ENCODE measurements around the gene APOBR. TPM values are rescaled to one million over a fixed set of nuclear protein-coding genes. Genes with fewer than 3 reads are reported as not detected.

Gene APOBR
- total RNA-seq, 1 donor from 2014 or later = 2.5 TPM

GRCh38 chr16:28501258-28502232 is 7.1 kb downstream of the APOBR start:
- DNase-seq (ENCODE audit: extremely low spot score in 2 of 2) = no peak
- intact Hi-C loops (cut with DNase I) = no loop called here
- Histone ChIP-seq H3K4me3 (no peak overlapping the region), H3K27ac (no peak overlapping the region), H3K36me3 (no peaks in the 10 kb centered on the region), H3K27me3 (no peaks in the 10 kb centered on the region), H3K4me1 (no peaks in the 10 kb centered on the region), H3K9me3 (no peaks in the 10 kb centered on the region)
- TF ChIP-seq POLR2A (IDR thresholded peaks at IDR 0.05) (no peak), POLR2AphosphoS5 (IDR thresholded peaks at IDR 0.05; ENCODE audit: insufficient read depth in 1 of 2, low read depth in 1 of 2) (no peak)
- TF ChIP-seq, protein P1, sequence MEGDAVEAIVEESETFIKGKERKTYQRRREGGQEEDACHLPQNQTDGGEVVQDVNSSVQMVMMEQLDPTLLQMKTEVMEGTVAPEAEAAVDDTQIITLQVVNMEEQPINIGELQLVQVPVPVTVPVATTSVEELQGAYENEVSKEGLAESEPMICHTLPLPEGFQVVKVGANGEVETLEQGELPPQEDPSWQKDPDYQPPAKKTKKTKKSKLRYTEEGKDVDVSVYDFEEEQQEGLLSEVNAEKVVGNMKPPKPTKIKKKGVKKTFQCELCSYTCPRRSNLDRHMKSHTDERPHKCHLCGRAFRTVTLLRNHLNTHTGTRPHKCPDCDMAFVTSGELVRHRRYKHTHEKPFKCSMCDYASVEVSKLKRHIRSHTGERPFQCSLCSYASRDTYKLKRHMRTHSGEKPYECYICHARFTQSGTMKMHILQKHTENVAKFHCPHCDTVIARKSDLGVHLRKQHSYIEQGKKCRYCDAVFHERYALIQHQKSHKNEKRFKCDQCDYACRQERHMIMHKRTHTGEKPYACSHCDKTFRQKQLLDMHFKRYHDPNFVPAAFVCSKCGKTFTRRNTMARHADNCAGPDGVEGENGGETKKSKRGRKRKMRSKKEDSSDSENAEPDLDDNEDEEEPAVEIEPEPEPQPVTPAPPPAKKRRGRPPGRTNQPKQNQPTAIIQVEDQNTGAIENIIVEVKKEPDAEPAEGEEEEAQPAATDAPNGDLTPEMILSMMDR (IDR thresholded peaks at IDR 0.05) = no peak

- Histone ChIP-seq H3K27me3 (no peaks in the 10 kb centered on the region), H3K9me3 (no peaks in the 10 kb centered on the region), H3K4me1 (no peaks in the 10 kb centered on the region), H3K36me3 (no peaks in the 10 kb centered on the region), H3K4me3 (no peak overlapping the region), H3K27ac (no peak overlapping the region)
- intact Hi-C loops (cut with DNase I) = no loop called here
- no peak for DNase-seq (ENCODE audit: extremely low spot score in 2 of 2)
- TF ChIP-seq POLR2AphosphoS5 (IDR thresholded peaks at IDR 0.05; ENCODE audit: insufficient read depth in 1 of 2, low read depth in 1 of 2) (no peak), POLR2A (IDR thresholded peaks at IDR 0.05) (no peak)
- TF ChIP-seq, protein P1 (IDR thresholded peaks at IDR 0.05) = no peak
Observed at GRCh38 chr16:28502290-28502689, 7.8 kb downstream of the APOBR start.

GRCh38 chr16:28503470-28504259 is 9.2 kb downstream of the APOBR start:
- H3K4me3 ChIP-seq = no peak overlapping the region
- no peak overlapping the region for H3K27ac ChIP-seq
- intact Hi-C loops (cut with DNase I) = no loop called here
- H3K9me3 ChIP-seq = no peaks in the 10 kb centered on the region
- H3K36me3 ChIP-seq = no peaks in the 10 kb centered on the region
- no peak for DNase-seq (ENCODE audit: extremely low spot score in 2 of 2)
- TF ChIP-seq, protein P1 (IDR thresholded peaks at IDR 0.05) = no peak
- TF ChIP-seq POLR2AphosphoS5 (IDR thresholded peaks at IDR 0.05; ENCODE audit: insufficient read depth in 1 of 2, low read depth in 1 of 2) (no peak), POLR2A (IDR thresholded peaks at IDR 0.05) (no peak)
- H3K27me3 ChIP-seq = no peaks in the 10 kb centered on the region
- H3K4me1 ChIP-seq = no peaks in the 10 kb centered on the region

- H3K27me3 ChIP-seq = no peaks in the 10 kb centered on the region
- H3K4me3 ChIP-seq = no peak overlapping the region
- TF ChIP-seq POLR2AphosphoS5 (IDR thresholded peaks at IDR 0.05; ENCODE audit: insufficient read depth in 1 of 2, low read depth in 1 of 2) = no peak
- TF ChIP-seq, protein P1 (IDR thresholded peaks at IDR 0.05) = no peak
- no peak for TF ChIP-seq POLR2A (IDR thresholded peaks at IDR 0.05)
- no peak for DNase-seq (ENCODE audit: extremely low spot score in 2 of 2)
- H3K4me1 ChIP-seq = no peaks in the 10 kb centered on the region
- intact Hi-C loops (cut with DNase I) = no loop called here
- no peaks in the 10 kb centered on the region for H3K9me3 ChIP-seq
- H3K27ac ChIP-seq = no peak overlapping the region
- H3K36me3 ChIP-seq = no peaks in the 10 kb centered on the region
Observed at GRCh38 chr16:28504707-28505404, 10.4 kb downstream of the APOBR start.

All from vagina (tissue), 2 donors.